ENCODE data around the gene NPR3. TPM values are rescaled to one million over a fixed set of nuclear protein-coding genes. Genes with fewer than 3 reads are reported as not detected.

Gene NPR3
- total RNA-seq, 4 donors from 2014 or later = 7.9 to 31.3 (median 13.0) TPM

DNA sequence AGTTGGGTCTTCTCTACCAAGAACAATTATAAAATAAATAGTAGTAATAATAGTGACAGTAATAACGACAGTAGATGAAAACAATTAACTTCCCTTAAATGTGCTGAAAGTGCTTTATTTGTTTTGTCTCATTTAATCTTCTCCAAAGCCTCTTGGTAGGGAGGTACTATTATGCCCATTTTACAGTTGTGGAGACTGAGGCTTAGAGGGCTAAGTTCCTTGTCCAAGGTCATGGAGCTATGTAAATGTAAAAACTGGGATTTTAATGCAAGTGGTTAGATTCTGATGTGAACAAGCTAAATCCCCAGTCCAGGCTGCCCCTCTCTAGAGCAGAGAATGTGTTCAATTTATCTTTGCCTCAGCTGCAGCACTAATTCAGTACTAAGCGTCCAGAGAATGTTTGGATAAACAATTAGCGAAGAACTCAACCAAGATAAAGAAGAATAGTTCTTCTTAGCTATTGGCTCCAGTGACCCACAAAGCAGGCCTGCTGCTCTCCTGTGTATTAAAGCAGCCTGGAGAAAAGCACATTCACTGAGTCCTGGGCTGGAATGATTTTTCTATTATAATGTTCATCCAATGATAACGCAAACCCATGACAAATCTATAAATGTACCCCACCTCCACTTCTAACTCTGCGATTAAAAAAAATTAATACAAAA lies 68.8 kb downstream of the NPR3 start:
- Histone ChIP-seq H3K27me3 (no peaks in the 10 kb centered on the region), H3K9me3 (no peaks in the 10 kb centered on the region), H3K36me3 (peaks cover 0 to 25% (median 0%) of the 10 kb centered on the region in 3 donors), H3K27ac (no peak overlapping the region), H3K4me1 (no peaks in the 10 kb centered on the region), H3K4me3 (no peak overlapping the region)
- no peak for DNase-seq
- WGBS, 2 donors = 71 to 82% methylated on average over 5 of the region's 5 CpGs
- TF ChIP-seq, protein P1, sequence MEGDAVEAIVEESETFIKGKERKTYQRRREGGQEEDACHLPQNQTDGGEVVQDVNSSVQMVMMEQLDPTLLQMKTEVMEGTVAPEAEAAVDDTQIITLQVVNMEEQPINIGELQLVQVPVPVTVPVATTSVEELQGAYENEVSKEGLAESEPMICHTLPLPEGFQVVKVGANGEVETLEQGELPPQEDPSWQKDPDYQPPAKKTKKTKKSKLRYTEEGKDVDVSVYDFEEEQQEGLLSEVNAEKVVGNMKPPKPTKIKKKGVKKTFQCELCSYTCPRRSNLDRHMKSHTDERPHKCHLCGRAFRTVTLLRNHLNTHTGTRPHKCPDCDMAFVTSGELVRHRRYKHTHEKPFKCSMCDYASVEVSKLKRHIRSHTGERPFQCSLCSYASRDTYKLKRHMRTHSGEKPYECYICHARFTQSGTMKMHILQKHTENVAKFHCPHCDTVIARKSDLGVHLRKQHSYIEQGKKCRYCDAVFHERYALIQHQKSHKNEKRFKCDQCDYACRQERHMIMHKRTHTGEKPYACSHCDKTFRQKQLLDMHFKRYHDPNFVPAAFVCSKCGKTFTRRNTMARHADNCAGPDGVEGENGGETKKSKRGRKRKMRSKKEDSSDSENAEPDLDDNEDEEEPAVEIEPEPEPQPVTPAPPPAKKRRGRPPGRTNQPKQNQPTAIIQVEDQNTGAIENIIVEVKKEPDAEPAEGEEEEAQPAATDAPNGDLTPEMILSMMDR (IDR thresholded peaks at IDR 0.05) = no peak
- TF ChIP-seq POLR2A (IDR thresholded peaks at IDR 0.05) = no peak
- intact Hi-C loops (cut with DNase I) = no loop called here

GRCh38 chr5:32780508-32780919 lies 69.4 kb downstream of the NPR3 start:
- intact Hi-C loops (cut with DNase I) = no loop called here
- TF ChIP-seq, protein P1 (IDR thresholded peaks at IDR 0.05) = no peak
- no peak for TF ChIP-seq POLR2A (IDR thresholded peaks at IDR 0.05)
- DNase-seq = no peak
- H3K9me3 ChIP-seq = no peaks in the 10 kb centered on the region
- no peaks in the 10 kb centered on the region for H3K4me1 ChIP-seq
- 48 to 65% methylated on average over 9 to 10 of the region's 10 CpGs for WGBS, 2 donors
- no peak overlapping the region for H3K4me3 ChIP-seq
- peaks cover 0 to 20% (median 0%) of the 10 kb centered on the region in 3 donors for H3K36me3 ChIP-seq
- no peak overlapping the region for H3K27ac ChIP-seq
- no peaks in the 10 kb centered on the region for H3K27me3 ChIP-seq

GRCh38 chr5:32783661-32784060 lies 72.5 kb downstream of the NPR3 start:
- TF ChIP-seq, protein P1 (IDR thresholded peaks at IDR 0.05) = no peak
- no peak for TF ChIP-seq POLR2A (IDR thresholded peaks at IDR 0.05)
- no peak overlapping the region for H3K4me3 ChIP-seq

DNA sequence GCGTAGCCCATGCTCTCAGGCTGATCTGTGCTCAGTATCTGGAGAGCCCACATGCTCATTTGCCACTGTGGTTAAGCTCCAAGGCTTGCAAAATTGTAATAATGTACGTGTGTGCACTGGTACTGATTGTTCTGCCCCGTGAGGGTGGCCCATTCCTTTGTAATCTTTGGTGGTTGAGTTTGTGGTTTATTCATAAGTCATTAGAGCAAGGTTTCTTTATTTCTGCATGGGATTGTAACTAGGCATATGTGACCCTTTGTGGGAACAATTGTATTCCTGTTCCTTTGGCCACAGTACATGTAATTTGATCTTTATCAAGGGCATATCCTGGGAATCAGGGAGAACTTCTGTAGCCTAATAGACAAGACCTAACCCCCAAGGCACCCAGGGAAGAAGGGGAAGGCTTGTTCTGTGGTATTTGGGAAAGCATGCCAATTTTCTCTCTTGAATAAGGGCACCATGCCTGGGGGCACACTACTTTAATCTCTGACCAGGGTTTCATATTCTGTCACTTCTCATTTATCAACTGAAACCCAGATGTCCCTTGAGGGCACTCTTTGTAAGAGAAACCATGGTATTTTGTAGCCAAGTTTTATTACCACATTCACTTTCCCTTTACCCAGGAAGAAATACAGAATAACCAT lies 74.6 kb downstream of the NPR3 start:
- H3K27ac ChIP-seq = no peak overlapping the region
- no peaks in the 10 kb centered on the region for H3K9me3 ChIP-seq
- H3K36me3 ChIP-seq = peaks cover 0 to 15% (median 0%) of the 10 kb centered on the region in 3 donors
- H3K4me3 ChIP-seq = no peak overlapping the region
- 46 to 63% methylated on average over 3 of the region's 3 CpGs for WGBS, 2 donors
- DNase-seq = no peak
- H3K27me3 ChIP-seq = no peaks in the 10 kb centered on the region
- intact Hi-C loops (cut with DNase I) = no loop called here
- H3K4me1 ChIP-seq = no peaks in the 10 kb centered on the region
- no peak for TF ChIP-seq POLR2A (IDR thresholded peaks at IDR 0.05)
- TF ChIP-seq, protein P1 (IDR thresholded peaks at IDR 0.05) = no peak

More at GRCh38 chr5:32783661-32784060, 72.5 kb downstream of the NPR3 start:
- Histone ChIP-seq H3K9me3 (no peaks in the 10 kb centered on the region), H3K36me3 (peaks cover 0 to 17% (median 0%) of the 10 kb centered on the region in 3 donors), H3K27ac (no peak overlapping the region), H3K27me3 (no peaks in the 10 kb centered on the region), H3K4me1 (no peaks in the 10 kb centered on the region)
- no peak for DNase-seq
- intact Hi-C loops (cut with DNase I) = no loop called here
- 79 to 93% methylated on average over 4 of the region's 4 CpGs for WGBS, 2 donors

- no peaks in the 10 kb centered on the region for H3K9me3 ChIP-seq
- H3K4me1 ChIP-seq = no peaks in the 10 kb centered on the region
- H3K4me3 ChIP-seq = no peak overlapping the region
- H3K36me3 ChIP-seq = peaks cover 0 to 9% (median 0%) of the 10 kb centered on the region in 3 donors
- intact Hi-C loops (cut with DNase I) = no loop called here
- TF ChIP-seq, protein P1 (IDR thresholded peaks at IDR 0.05) = no peak
- no peak for TF ChIP-seq POLR2A (IDR thresholded peaks at IDR 0.05)
- H3K27ac ChIP-seq = no peak overlapping the region
- 57 to 58% methylated on average over 4 of the region's 4 CpGs for WGBS, 2 donors
- no peaks in the 10 kb centered on the region for H3K27me3 ChIP-seq
- no peak for DNase-seq
These were observed 75.2 kb downstream of the NPR3 start for GRCh38 chr5:32786311-32786710.
